ENCODE measurements around the gene NAV2. TPM values are rescaled to one million over a fixed set of nuclear protein-coding genes. Genes with fewer than 3 reads are reported as not detected.

Gene NAV2
- total RNA-seq, 1 experiment from 2014 or later: 46.3 TPM

- Mint-ChIP-seq H3K27ac (peak overlapping the region in 1 of 3 experiments; percentile 36; a peak in 1 of 7 replicates), H3K4me3 (peak overlapping the region; percentile 69 to 87), H3K27me3 (ENCODE audit: low read depth) (peaks cover 69% of the 10 kb centered on the region), H3K4me1 (peaks cover 24 to 37% of the 10 kb centered on the region in 2 experiments), H3K36me3 (ENCODE audit: insufficient read depth in 1 of 3, low read depth in 3 of 3) (peaks cover 0 to 3% (median 0%) of the 10 kb centered on the region in 3 experiments; a peak in 2 of 7 replicates), H3K9me3 (no peaks in the 10 kb centered on the region; a peak in 1 of 5 replicates)
- H2BK5ac ChIP-seq (ENCODE audit: insufficient read length, low read length): no peak overlapping the region
- H3K27ac ChIP-seq (ENCODE audit: insufficient read length, low read depth, low read length): no peak overlapping the region
- TF ChIP-seq CTCF (conservative IDR thresholded peaks at IDR 0.05): no peak
- peak; percentile 33 for DNase-seq
- no peaks in the 10 kb centered on the region for H3K4me1 ChIP-seq (ENCODE audit: insufficient read depth, low read length)
- peak overlapping the region; percentile 89 for H3K4me2 ChIP-seq (ENCODE audit: insufficient read depth, insufficient read length, low read length)
- H2BK120ac ChIP-seq (ENCODE audit: low read depth, low read length, poor library complexity, severe bottlenecking): no peak overlapping the region
- H3K18ac ChIP-seq (ENCODE audit: insufficient read length, low read depth, low read length): peak overlapping the region; percentile 17
- H4K91ac ChIP-seq (ENCODE audit: insufficient read length, low read depth, low read length): no peak overlapping the region
- no peak overlapping the region for H3K9ac ChIP-seq (ENCODE audit: extremely low read depth, insufficient read length, low read length)
- H3K56ac ChIP-seq (ENCODE audit: insufficient read length, low read depth, low read length): no peak overlapping the region
- no peak overlapping the region for H2BK20ac ChIP-seq (ENCODE audit: low read depth, low read length, poor library complexity, severe bottlenecking)
- no peak overlapping the region for H2BK12ac ChIP-seq (ENCODE audit: insufficient read length, low read depth, low read length)
- H2AK5ac ChIP-seq (ENCODE audit: insufficient read length, low read length): no peak overlapping the region
- no peak overlapping the region for H3K4ac ChIP-seq (ENCODE audit: low read depth, low read length)
- H4K5ac ChIP-seq (ENCODE audit: insufficient read length, low read depth, low read length): no peak overlapping the region
- no peak overlapping the region for H3K23ac ChIP-seq (ENCODE audit: insufficient read length, low read depth, low read length)
- no peaks in the 10 kb centered on the region for H3K79me2 ChIP-seq (ENCODE audit: insufficient read depth, low read length)
- no peaks in the 10 kb centered on the region for H3K9me3 ChIP-seq (ENCODE audit: control insufficient read depth, low read depth, low read length)
- WGBS (ENCODE audit: extremely low coverage, insufficient read length, low lambda C conversion rate): no CpG with 5 or more reads among the region's 63 CpGs
- H3K27me3 ChIP-seq (ENCODE audit: insufficient read depth, low read length): peaks cover 28% of the 10 kb centered on the region; the same call in 1 of the 2 replicates
- H3K14ac ChIP-seq (ENCODE audit: insufficient read depth, low read length): no peak overlapping the region; the same call in 1 of the 2 replicates
- H4K20me1 ChIP-seq (ENCODE audit: control insufficient read depth, insufficient read depth, insufficient read length): no peaks in the 10 kb centered on the region
- H2AFZ ChIP-seq (ENCODE audit: low read length): peak overlapping the region; percentile 52
- no peak overlapping the region; the same call in 1 of the 2 replicates for H2BK15ac ChIP-seq (ENCODE audit: low read depth, low read length)
- H3T11ph ChIP-seq (ENCODE audit: low read length): no peak overlapping the region
- peaks cover 24% of the 10 kb centered on the region for H3K23me2 ChIP-seq (ENCODE audit: insufficient read length, low read depth, low read length, poor library complexity, severe bottlenecking)
- no peak overlapping the region for H4K8ac ChIP-seq (replicated peaks; ENCODE audit: insufficient read length, low read depth, low read length)
- H3K79me1 ChIP-seq (ENCODE audit: insufficient read depth, low read depth, low read length, poor library complexity, severe bottlenecking): no peaks in the 10 kb centered on the region
Observed at GRCh38 chr11:19713196-19714021, 772 bp downstream of the NAV2 start.
